ENCODE results near the gene SNX5.

The SNX5 gene

GRCh38 chr20:17992847-17993513 is 24.4 kb upstream of the SNX5 start:
- no peak for DNase-seq (ENCODE audit: low read depth)

- peak; percentile 23 for DNase-seq (ENCODE audit: low read depth)
These were observed 23.6 kb upstream of the SNX5 start for GRCh38 chr20:17992224-17992637.

- no peak for DNase-seq (ENCODE audit: low read depth)
These were observed 21.8 kb upstream of the SNX5 start for GRCh38 chr20:17990278-17990972.

- DNase-seq (ENCODE audit: low read depth): no peak
These were observed 19.4 kb upstream of the SNX5 start for GRCh38 chr20:17987988-17988387.

- DNase-seq (ENCODE audit: low read depth): no peak
These were observed 16.9 kb upstream of the SNX5 start for GRCh38 chr20:17985388-17986018.

- no peak for DNase-seq (ENCODE audit: low read depth)
These were observed 7.7 kb upstream of the SNX5 start for GRCh38 chr20:17976305-17976704.

GRCh38 chr20:17972121-17972520 is 3.5 kb upstream of the SNX5 start:
- no peak for DNase-seq (ENCODE audit: low read depth)

- DNase-seq (ENCODE audit: low read depth): no peak
These were observed 2.9 kb upstream of the SNX5 start for GRCh38 chr20:17971300-17972013.

GRCh38 chr20:17969884-17970409 is 1.4 kb upstream of the SNX5 start:
- DNase-seq (ENCODE audit: low read depth): no peak

GRCh38 chr20:17969278-17969883 is 787 bp upstream of the SNX5 start:
- DNase-seq (ENCODE audit: low read depth): peak; percentile 32

- no peak for DNase-seq (ENCODE audit: low read depth)
These were observed 851 bp downstream of the SNX5 start for GRCh38 chr20:17967521-17968365.

- no peak for DNase-seq (ENCODE audit: low read depth)
These were observed 1.9 kb downstream of the SNX5 start for GRCh38 chr20:17966432-17967310.

- no peak for DNase-seq (ENCODE audit: low read depth)
These were observed 3.4 kb downstream of the SNX5 start for GRCh38 chr20:17965042-17965697.

- no peak for DNase-seq (ENCODE audit: low read depth)
These were observed 4.0 kb downstream of the SNX5 start for GRCh38 chr20:17964632-17965031.

GRCh38 chr20:17964073-17964472 is 4.5 kb downstream of the SNX5 start:
- DNase-seq (ENCODE audit: low read depth): no peak

GRCh38 chr20:17963114-17963897 is 5.3 kb downstream of the SNX5 start:
- DNase-seq (ENCODE audit: low read depth): no peak

GRCh38 chr20:17961587-17961940 is 7.0 kb downstream of the SNX5 start:
- no peak for DNase-seq (ENCODE audit: low read depth)

- DNase-seq (ENCODE audit: low read depth): no peak
These were observed 7.5 kb downstream of the SNX5 start for GRCh38 chr20:17960927-17961586.

Data from activated T-cell treated with anti-CD3 and anti-CD28 coated beads for 24 hours (primary cell).